SK-N-SH (cell line): Measurements from ENCODE around the gene DCBLD1. TPM values are rescaled to one million over a fixed set of nuclear protein-coding genes. Genes with fewer than 3 reads are reported as not detected.

Experiments used
- CTCF ChIA-PET: fragments of 300-600, 350-600 bp; formaldehyde crosslinking; extraction: SDS; loops from one replicate; lab custom pipeline; 2021; lab: Yijun Ruan, JAX
- POLR2A ChIA-PET: fragments of 350-600 bp; sonication (Branson Sonifier 250); formaldehyde crosslinking; extraction: SDS; loops from one replicate; lab custom pipeline; 2020; ENCODE audit warnings: antibody characterized with exemption, inconsistent platforms; lab: Yijun Ruan, JAX
- DNase-seq: peaks from one replicate; pipeline ENCODE4 v3.0.0; 2012
- H2AFZ ChIP-seq: fragments of 200-600 bp; sonication (generic); 2 replicates; pipeline ENCODE4 v1.8.1; 2016; ENCODE audit warnings: antibody characterized with exemption, mild to moderate bottlenecking, low read depth
- H3F3A ChIP-seq: fragments of 200-600 bp; sonication (generic); replicated peaks from 2 replicates; pipeline ENCODE3; 2016; ENCODE audit warnings: antibody characterized with exemption, mild to moderate bottlenecking; ENCODE audit not compliant: insufficient read depth
- H3K27ac ChIP-seq, 2 experiments: fragments of 200-500 bp in 1 of 2; fragments of 200-600 bp in 1 of 2; sonication (Bioruptor generic) in 1 of 2; sonication (generic), shearing (Covaris generic) in 1 of 2; 2 replicates each; pipeline versions ENCODE4 v1.5.1 to v1.6.1; 2014 to 2016; ENCODE audit warnings: low read depth in 2 of 2, inconsistent platforms in 1 of 2, low read length in 1 of 2, mild to moderate bottlenecking in 1 of 2, mixed read lengths in 1 of 2
- H3K27me3 ChIP-seq: fragments of 200-600 bp; sonication (generic), shearing (Covaris generic); 2 replicates; pipeline ENCODE4 v1.6.1; 2016; ENCODE audit warnings: mixed run types; ENCODE audit not compliant: insufficient read depth
- H3K36me3 ChIP-seq, 2 experiments: fragments of 200-500 bp in 1 of 2; fragments of 200-600 bp in 1 of 2; sonication (Bioruptor generic) in 1 of 2; sonication (generic) in 1 of 2; replicated peaks in 1 of 2; 2 replicates each; pipeline versions ENCODE3 to v1.5.1; 2014 to 2016; ENCODE audit warnings: low read length in 1 of 2, mild to moderate bottlenecking in 1 of 2; ENCODE audit not compliant: insufficient read depth in 2 of 2, control insufficient read depth in 1 of 2
- H3K4me1 ChIP-seq, 2 experiments: fragments of 200-500 bp in 1 of 2; fragments of 200-600 bp in 1 of 2; sonication (Bioruptor generic) in 1 of 2; sonication (generic), shearing (Covaris generic) in 1 of 2; 2 replicates each; pipeline versions ENCODE4 v1.5.1 to v1.6.1; 2014 to 2016; ENCODE audit warnings: low read depth in 1 of 2, low read length in 1 of 2, mixed run types in 1 of 2; ENCODE audit not compliant: insufficient read depth in 2 of 2, control insufficient read depth in 1 of 2
- H3K4me2 ChIP-seq: fragments of 200-600 bp; sonication (generic), shearing (Covaris generic); 2 replicates; pipeline ENCODE4 v1.6.1; 2017; ENCODE audit warnings: mixed run types
- H3K4me3 ChIP-seq, 2 experiments: fragments of 200-500 bp in 1 of 2; fragments of 200-600 bp in 1 of 2; sonication (Bioruptor generic) in 1 of 2; sonication (generic), shearing (Covaris generic) in 1 of 2; 2 replicates each; pipeline versions ENCODE4 v1.5.1 to v1.8.1; 2014 to 2016; ENCODE audit warnings: low read depth in 2 of 2, inconsistent platforms in 1 of 2, low read length in 1 of 2, mild to moderate bottlenecking in 1 of 2, mixed read lengths in 1 of 2, moderate library complexity in 1 of 2
- H3K79me2 ChIP-seq: fragments of 200-600 bp; sonication (generic); 2 replicates; pipeline ENCODE4 v1.8.1; 2017; ENCODE audit warnings: mild to moderate bottlenecking; ENCODE audit not compliant: insufficient read depth
- H3K9ac ChIP-seq: fragments of 200-600 bp; sonication (generic); 2 replicates; pipeline ENCODE4 v1.6.1; 2017; ENCODE audit warnings: mixed run types
- H3K9me2 ChIP-seq: fragments of 200-600 bp; sonication (generic); 2 replicates; pipeline ENCODE4 v1.6.1; 2017; ENCODE audit warnings: mixed run types
- H3K9me3 ChIP-seq: fragments of 200-600 bp; sonication (generic); 2 replicates; pipeline ENCODE4 v1.6.1; 2017; ENCODE audit warnings: mixed run types, mild to moderate bottlenecking, moderate library complexity
- H4K20me1 ChIP-seq: fragments of 200-600 bp; sonication (generic); 2 replicates; pipeline ENCODE4 v1.6.1; 2017; ENCODE audit warnings: mild to moderate bottlenecking, mixed run types; ENCODE audit not compliant: insufficient read depth
- CHD2 ChIP-seq: fragments of 150-350 bp; IDR thresholded peaks from 2 replicates; pipeline ENCODE4 v1.6.1; 2018; ENCODE audit warnings: low read length; ENCODE audit not compliant: partially characterized antibody
- ELF1 ChIP-seq: IDR thresholded peaks from 2 replicates; pipeline ENCODE4 v1.4.0; 2012
- EP300 ChIP-seq, 2 experiments: IDR thresholded peaks; 2 replicates each; pipeline versions ENCODE4 v1.4.0 to v1.6.1; 2012; ENCODE audit warnings: borderline replicate concordance in 1 of 2, low read depth in 1 of 2, low read length in 1 of 2
- EZH2phosphoT487 ChIP-seq: fragments of 200-600 bp; sonication (generic); IDR thresholded peaks from 2 replicates; pipeline ENCODE4 v1.6.1; 2017; ENCODE audit warnings: low read depth, mixed run types, mild to moderate bottlenecking, antibody characterized with exemption, moderate library complexity, borderline replicate concordance
- FOXJ3 ChIP-seq: sonication (generic); formaldehyde crosslinking; IDR thresholded peaks from 2 replicates; pipeline ENCODE4 v1.5.1; 2020; ENCODE audit warnings: mild to moderate bottlenecking, missing genetic modification reagents
- GABPA ChIP-seq: IDR thresholded peaks from 2 replicates; pipeline ENCODE4 v1.4.0; 2012; ENCODE audit warnings: low read depth, mild to moderate bottlenecking
- GATA2 ChIP-seq: sonication (generic); formaldehyde crosslinking; IDR thresholded peaks from 2 replicates; pipeline ENCODE4 v1.5.0; 2020; ENCODE audit warnings: mild to moderate bottlenecking, missing genetic modification reagents
- MEF2A ChIP-seq: IDR thresholded peaks from 2 replicates; pipeline ENCODE4 v1.4.0; 2012; ENCODE audit warnings: low read depth, borderline replicate concordance
- NFIC ChIP-seq: IDR thresholded peaks from 2 replicates; pipeline ENCODE4 v1.4.0; 2012; ENCODE audit warnings: borderline replicate concordance
- NRF1 ChIP-seq: IDR thresholded peaks from 2 replicates; pipeline ENCODE4 v1.6.1; 2012; ENCODE audit warnings: low read depth, mild to moderate bottlenecking, low read length
- RAD21 ChIP-seq: IDR thresholded peaks from 2 replicates; pipeline ENCODE4 v1.6.1; 2012; ENCODE audit warnings: mild to moderate bottlenecking, low read length
- RCOR1 ChIP-seq: fragments of 150-350 bp; IDR thresholded peaks from 2 replicates; pipeline ENCODE4 v1.6.1; 2017; ENCODE audit warnings: antibody characterized with exemption, low read length
- RFX5 ChIP-seq: IDR thresholded peaks from 2 replicates; pipeline ENCODE4 v1.6.1; 2012; ENCODE audit warnings: mild to moderate bottlenecking, improper control_type of control experiment, low read length
- RXRA ChIP-seq: IDR thresholded peaks from 2 replicates; pipeline ENCODE4 v1.4.0; 2012; ENCODE audit warnings: low read depth, mild to moderate bottlenecking, borderline replicate concordance
- SMC3 ChIP-seq: IDR thresholded peaks from 2 replicates; pipeline ENCODE4 v1.6.1; 2012; ENCODE audit warnings: low read depth, low read length, improper control_type of control experiment
- TCF12 ChIP-seq: IDR thresholded peaks from 2 replicates; pipeline ENCODE4 v1.4.0; 2012
- TEAD4 ChIP-seq: IDR thresholded peaks from 2 replicates; pipeline ENCODE4 v1.4.0; 2012; ENCODE audit warnings: mild to moderate bottlenecking, borderline replicate concordance; ENCODE audit not compliant: insufficient read depth
- USF1 ChIP-seq: IDR thresholded peaks from 2 replicates; pipeline ENCODE4 v1.4.0; 2012; ENCODE audit warnings: low read depth, borderline replicate concordance
- YY1 ChIP-seq: IDR thresholded peaks from 2 replicates; pipeline ENCODE4 v1.4.0; 2012; ENCODE audit warnings: low read depth, mild to moderate bottlenecking
- WGBS: methylation state at CpG from one replicate; pipeline ENCODE4 v1.1.6; 2017; ENCODE audit warnings: low lambda C conversion rate; 5-methylcytosine and 5-hydroxymethylcytosine counted together
- polyA plus RNA-seq, 3 experiments: library from polyadenylated mRNA; depleted of rRNA; stranded (reverse); fragments of >200 nt; gene quantifications; 2 replicates each; pipeline ENCODE4 v1.2.3, GENCODE V29; 2012
- TF ChIP-seq, protein P1 (sequence below): IDR thresholded peaks from 2 replicates; pipeline ENCODE4; 2012
- TF ChIP-seq, protein P2 (sequence below): IDR thresholded peaks from 2 replicates; pipeline ENCODE4 v1.6.1; 2012; ENCODE audit warnings: mild to moderate bottlenecking, low read depth, low read length, moderate library complexity
- TF ChIP-seq, protein P3 (sequence below): fragments of 150-350 bp; IDR thresholded peaks from 2 replicates; pipeline ENCODE4 v1.6.1; 2017; ENCODE audit warnings: antibody characterized with exemption, low read length, low read depth, borderline replicate concordance

Gene DCBLD1
- polyA plus RNA-seq, 1 of the 3 experiments (the other 2 are of a cell fraction) = 82.2 TPM

DNA sequence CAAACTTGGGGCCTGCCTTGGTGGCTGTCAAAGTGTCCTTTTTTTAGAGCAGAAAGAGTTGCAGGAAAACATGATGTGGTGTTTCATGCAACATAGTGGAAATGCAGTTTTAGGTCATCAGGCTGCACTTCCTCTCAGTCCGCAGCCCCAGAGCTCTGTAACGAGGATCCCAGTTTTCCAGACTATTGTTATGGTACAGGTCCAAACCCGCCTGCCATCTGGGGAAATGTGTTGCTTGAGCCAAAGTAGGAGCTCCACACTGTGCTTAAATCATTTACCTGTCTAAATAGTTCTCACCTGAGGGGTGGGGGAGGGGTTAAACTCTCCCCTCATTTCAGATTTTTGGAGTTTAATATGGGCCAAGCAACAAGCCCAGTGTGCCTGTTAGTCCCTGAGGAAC, 60.0 kb downstream of the DCBLD1 start:
- DNase-seq = no peak
- no peak overlapping the region for H2AFZ ChIP-seq
- 88% methylated on average over 3 of the region's 3 CpGs for WGBS
- H3K9me3 ChIP-seq = no peaks in the 10 kb centered on the region
- H4K20me1 ChIP-seq = no peaks in the 10 kb centered on the region
- ChIA-PET POLR2A (no interaction called here), CTCF (interaction anchor here (1.2 kb wide), 1 partner anchor 93 kb away, joined by 3 read pairs; no protein-coding TSS in a partner anchor)
- H3K79me2 ChIP-seq = peaks cover 27% of the 10 kb centered on the region
- no peak for TF ChIP-seq GATA2 (CRISPR knock-in tag)
- no peak for TF ChIP-seq SMC3
- no peak for TF ChIP-seq NRF1
- no peak for TF ChIP-seq USF1
- no peak for TF ChIP-seq MEF2A
- TF ChIP-seq CHD2 = no peak
- TF ChIP-seq RXRA = no peak
- TF ChIP-seq EP300 (IDR thresholded peaks at IDR 0.05; ENCODE audit: borderline replicate concordance in 1 of 2, low read depth in 1 of 2, low read length in 1 of 2) = no peak
- TF ChIP-seq ELF1 = no peak
- TF ChIP-seq NFIC = no peak
- no peak for TF ChIP-seq GABPA
- H3K4me2 ChIP-seq = no peak overlapping the region
- no peaks in the 10 kb centered on the region for H3K27me3 ChIP-seq
- peaks cover 1 to 11% of the 10 kb centered on the region in 2 experiments for H3K4me1 ChIP-seq
- H3K27ac ChIP-seq = 0 out of 4 replicates have a peak overlapping the region, but pooled peaks of 1 of the 2 experiments have one; percentile 9
- H3K36me3 ChIP-seq = peaks cover 52 to 86% of the 10 kb centered on the region in 2 experiments
- H3K9me2 ChIP-seq = no peaks in the 10 kb centered on the region
- H3K9ac ChIP-seq = 0 out of 2 replicates have a peak overlapping the region, but pooled peaks have one; percentile 7
- H3K4me3 ChIP-seq = no peak overlapping the region
- peaks cover 68% of the 10 kb centered on the region for H3F3A ChIP-seq

GRCh38 chr6:117544716-117545115, 62.2 kb downstream of the DCBLD1 start:
- no peak overlapping the region for H3K4me2 ChIP-seq
- H2AFZ ChIP-seq = no peak overlapping the region
- CTCF ChIA-PET = interaction anchor here (1.5 kb wide), 1 partner anchor 11 kb away, joined by 9 read pairs; no protein-coding TSS in a partner anchor
- peaks cover 11 to 29% of the 10 kb centered on the region in 2 experiments for H3K4me1 ChIP-seq
- peaks cover 80% of the 10 kb centered on the region for H3F3A ChIP-seq
- no peak overlapping the region for H3K4me3 ChIP-seq
- no peaks in the 10 kb centered on the region for H3K9me2 ChIP-seq
- 30% methylated on average over 3 of the region's 3 CpGs for WGBS
- peaks cover 49 to 73% of the 10 kb centered on the region in 2 experiments for H3K36me3 ChIP-seq
- H3K27ac ChIP-seq = peak overlapping the region; percentile 53 to 77
- TF ChIP-seq RCOR1 (no peak), FOXJ3 (CRISPR knock-in tag) (no peak), SMC3 (no peak), NRF1 (no peak), ELF1 (no peak), TEAD4 (no peak), USF1 (no peak), YY1 (no peak), GABPA (no peak), RAD21 (no peak), GATA2 (CRISPR knock-in tag) (no peak), EZH2phosphoT487 (no peak), TCF12 (no peak), RFX5 (no peak)
- TF ChIP-seq, protein P1, sequence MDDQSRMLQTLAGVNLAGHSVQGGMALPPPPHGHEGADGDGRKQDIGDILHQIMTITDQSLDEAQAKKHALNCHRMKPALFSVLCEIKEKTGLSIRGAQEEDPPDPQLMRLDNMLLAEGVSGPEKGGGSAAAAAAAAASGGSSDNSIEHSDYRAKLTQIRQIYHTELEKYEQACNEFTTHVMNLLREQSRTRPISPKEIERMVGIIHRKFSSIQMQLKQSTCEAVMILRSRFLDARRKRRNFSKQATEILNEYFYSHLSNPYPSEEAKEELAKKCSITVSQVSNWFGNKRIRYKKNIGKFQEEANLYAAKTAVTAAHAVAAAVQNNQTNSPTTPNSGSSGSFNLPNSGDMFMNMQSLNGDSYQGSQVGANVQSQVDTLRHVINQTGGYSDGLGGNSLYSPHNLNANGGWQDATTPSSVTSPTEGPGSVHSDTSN = no peak
- TF ChIP-seq, protein P2, sequence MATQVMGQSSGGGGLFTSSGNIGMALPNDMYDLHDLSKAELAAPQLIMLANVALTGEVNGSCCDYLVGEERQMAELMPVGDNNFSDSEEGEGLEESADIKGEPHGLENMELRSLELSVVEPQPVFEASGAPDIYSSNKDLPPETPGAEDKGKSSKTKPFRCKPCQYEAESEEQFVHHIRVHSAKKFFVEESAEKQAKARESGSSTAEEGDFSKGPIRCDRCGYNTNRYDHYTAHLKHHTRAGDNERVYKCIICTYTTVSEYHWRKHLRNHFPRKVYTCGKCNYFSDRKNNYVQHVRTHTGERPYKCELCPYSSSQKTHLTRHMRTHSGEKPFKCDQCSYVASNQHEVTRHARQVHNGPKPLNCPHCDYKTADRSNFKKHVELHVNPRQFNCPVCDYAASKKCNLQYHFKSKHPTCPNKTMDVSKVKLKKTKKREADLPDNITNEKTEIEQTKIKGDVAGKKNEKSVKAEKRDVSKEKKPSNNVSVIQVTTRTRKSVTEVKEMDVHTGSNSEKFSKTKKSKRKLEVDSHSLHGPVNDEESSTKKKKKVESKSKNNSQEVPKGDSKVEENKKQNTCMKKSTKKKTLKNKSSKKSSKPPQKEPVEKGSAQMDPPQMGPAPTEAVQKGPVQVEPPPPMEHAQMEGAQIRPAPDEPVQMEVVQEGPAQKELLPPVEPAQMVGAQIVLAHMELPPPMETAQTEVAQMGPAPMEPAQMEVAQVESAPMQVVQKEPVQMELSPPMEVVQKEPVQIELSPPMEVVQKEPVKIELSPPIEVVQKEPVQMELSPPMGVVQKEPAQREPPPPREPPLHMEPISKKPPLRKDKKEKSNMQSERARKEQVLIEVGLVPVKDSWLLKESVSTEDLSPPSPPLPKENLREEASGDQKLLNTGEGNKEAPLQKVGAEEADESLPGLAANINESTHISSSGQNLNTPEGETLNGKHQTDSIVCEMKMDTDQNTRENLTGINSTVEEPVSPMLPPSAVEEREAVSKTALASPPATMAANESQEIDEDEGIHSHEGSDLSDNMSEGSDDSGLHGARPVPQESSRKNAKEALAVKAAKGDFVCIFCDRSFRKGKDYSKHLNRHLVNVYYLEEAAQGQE = no peak
- TF ChIP-seq, protein P3, sequence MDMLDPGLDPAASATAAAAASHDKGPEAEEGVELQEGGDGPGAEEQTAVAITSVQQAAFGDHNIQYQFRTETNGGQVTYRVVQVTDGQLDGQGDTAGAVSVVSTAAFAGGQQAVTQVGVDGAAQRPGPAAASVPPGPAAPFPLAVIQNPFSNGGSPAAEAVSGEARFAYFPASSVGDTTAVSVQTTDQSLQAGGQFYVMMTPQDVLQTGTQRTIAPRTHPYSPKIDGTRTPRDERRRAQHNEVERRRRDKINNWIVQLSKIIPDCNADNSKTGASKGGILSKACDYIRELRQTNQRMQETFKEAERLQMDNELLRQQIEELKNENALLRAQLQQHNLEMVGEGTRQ = no peak
- DNase-seq = no peak
- H3K27me3 ChIP-seq = no peaks in the 10 kb centered on the region
- POLR2A ChIA-PET = no interaction called here
- no peak overlapping the region for H3K9ac ChIP-seq
- no peaks in the 10 kb centered on the region for H3K9me3 ChIP-seq
- peaks cover 26% of the 10 kb centered on the region for H3K79me2 ChIP-seq
- H4K20me1 ChIP-seq = no peaks in the 10 kb centered on the region
